SK-N-DZ (cell line): ENCODE measurements around the gene PDZK1.
"Not testable (repeated sequence)": the region's sequence is repeated elsewhere in the genome, so short reads cannot be mapped to it uniquely, and the experiment has no call there.

ENCODE experiments used
- DNase-seq: peaks from one replicate; pipeline ENCODE4 v3.0.0-alpha.2; 2015; ENCODE audit warnings: low spot score

Gene PDZK1

GRCh38 chr1:145710291-145711027 lies 3.3 kb upstream of the PDZK1 start:
- no peak for DNase-seq

DNA sequence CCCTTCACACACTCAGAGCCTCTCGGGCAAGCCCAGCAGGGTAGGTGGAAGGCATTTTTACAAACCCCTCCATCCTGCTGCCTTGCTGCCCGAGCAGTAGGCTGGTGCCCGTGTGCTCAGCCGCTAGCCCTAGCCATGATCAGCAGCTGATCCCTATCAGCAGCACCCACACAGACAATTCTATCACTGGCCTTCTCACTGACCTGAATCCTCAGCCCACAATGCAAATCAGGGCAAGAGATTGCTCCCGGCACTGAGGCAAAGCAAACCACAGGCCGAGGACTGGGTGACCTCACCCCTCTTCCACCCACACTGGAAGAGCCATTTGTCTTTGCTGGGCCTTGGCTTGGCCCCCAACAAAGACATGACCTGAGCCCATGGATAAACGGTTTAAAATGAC lies 895 bp upstream of the PDZK1 start:
- DNase-seq, result peak; percentile 57

DNA sequence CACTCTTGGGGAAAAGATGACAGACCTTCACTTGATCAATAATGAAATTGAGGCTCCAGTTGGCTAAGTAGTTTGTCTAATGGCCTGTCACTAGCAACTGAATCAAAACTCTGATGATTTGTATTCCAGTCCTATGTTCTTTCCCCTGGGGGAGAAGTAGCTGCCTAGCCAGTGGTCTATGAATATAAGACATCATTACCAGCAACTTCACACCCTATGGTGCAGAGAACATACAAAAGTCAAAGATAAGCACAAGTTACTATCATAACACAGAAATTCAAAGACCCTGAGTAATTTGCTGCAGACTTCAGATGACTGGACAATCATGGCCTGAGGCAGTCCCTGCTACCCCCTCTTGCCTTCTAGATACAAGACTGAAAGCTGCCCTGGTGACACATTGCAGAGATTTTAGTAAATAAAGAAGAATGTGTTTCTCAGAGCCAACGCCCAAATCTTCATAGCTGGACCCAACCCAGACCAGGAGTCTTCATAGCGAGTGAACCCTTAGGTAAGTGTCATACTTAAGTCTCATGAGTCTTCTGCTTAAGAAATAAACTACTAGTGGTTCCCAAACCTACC lies 993 bp downstream of the PDZK1 start:
- DNase-seq, result no peak

GRCh38 chr1:145705622-145706021 lies 1.5 kb downstream of the PDZK1 start:
- DNase-seq, result no peak

GRCh38 chr1:145702826-145703225 lies 4.3 kb downstream of the PDZK1 start:
- no peak for DNase-seq

DNA sequence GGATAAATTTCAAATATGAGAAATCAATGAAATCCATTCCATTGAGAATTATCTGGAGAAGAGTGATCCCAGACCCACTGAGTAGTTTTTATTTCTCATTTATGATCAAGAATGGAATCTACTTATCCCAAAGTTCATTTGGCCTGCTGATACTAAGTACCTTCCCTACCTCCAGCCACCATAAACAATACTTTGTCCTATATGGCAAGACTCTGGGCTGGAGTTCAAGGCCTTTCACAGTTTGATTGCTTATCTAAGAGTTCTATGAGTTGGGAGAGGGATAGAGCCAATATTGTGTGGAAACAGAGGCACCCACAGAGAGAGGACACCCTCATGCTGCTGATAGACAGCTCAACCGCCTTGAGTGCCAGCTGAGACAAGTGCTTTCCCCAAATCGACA lies 5.1 kb downstream of the PDZK1 start:
- DNase-seq, result no peak

DNA sequence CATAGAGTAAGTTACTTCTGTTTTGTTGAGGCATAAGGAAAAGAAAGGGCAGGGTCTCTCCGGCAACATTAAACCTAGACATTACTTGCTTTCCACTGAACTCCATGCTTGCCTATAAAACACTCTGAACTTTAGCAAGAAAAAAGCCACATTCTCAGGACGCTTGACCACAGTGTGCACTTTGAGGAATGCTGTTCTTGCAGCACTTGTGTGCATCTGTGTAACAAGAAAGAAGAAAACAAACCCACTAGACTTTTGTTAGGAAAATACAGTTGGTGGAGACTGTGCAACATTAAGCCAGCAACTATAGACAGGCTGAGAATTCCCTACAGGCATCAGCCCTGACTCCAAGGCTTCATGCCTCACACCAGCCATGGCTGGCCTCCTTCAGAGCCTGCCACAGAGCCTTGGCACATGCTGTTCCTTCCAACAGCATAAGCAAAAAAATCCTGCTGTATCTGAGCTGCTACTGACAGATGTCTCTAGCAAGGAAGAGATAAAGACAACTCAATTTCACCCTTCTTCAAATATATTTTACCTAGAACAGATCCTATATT lies 5.8 kb downstream of the PDZK1 start:
- no peak for DNase-seq

DNA sequence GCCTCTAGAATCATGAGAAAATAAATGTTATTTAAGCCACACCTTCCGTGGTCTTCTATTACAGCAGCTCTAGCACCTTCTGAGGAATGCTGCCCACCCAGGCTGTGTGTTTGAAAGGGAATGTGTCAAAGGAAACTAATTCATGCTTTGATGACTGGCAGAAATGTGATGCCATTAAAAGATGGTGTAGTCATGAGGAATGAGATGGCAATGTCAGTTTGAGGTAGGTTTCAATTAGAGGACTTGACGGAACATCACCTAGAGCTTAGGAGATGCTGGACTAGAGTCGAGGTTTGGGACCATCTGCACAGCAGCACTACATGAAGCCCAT lies 10.6 kb downstream of the PDZK1 start:
- DNase-seq, result no peak

DNA sequence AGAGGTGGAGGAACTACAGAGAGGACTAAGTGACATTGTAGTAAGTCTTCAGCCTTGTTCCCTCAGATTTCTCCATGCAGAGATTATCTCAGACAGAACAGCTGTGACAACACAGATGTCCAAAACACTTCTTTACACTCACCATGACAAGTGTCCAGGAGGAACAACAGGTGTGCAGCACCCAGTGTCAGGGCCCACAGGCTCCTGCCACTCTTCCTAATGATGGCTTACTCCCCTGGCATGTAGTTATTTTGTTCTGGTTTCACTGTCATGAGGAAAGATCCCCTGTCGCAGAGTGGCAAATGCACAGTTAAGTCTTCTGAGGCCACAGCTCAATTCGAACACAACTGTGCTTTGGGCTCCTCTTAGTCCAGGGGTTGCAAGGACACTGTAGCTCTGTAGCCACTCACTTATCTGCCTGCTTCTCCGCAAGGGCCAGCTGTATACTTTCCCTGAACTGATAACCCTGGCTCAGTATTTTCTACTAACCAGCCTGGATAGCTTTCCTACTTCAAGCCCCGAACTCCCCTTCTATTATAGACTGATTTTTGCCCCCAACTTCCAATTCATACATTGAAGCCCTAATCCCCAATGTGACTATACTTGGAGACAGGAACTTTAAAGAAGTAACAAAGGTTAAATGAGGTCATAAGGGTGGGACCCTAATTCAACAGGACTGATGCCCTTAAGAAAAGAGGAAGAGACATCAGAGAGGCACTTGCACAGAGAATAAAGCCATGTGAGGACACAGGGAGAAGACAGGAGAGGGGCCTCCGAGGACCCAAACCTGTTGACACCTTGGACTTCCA lies 11.1 kb downstream of the PDZK1 start:
- DNase-seq, result no peak

GRCh38 chr1:145692785-145693443 lies 14.3 kb downstream of the PDZK1 start:
- no peak for DNase-seq

DNA sequence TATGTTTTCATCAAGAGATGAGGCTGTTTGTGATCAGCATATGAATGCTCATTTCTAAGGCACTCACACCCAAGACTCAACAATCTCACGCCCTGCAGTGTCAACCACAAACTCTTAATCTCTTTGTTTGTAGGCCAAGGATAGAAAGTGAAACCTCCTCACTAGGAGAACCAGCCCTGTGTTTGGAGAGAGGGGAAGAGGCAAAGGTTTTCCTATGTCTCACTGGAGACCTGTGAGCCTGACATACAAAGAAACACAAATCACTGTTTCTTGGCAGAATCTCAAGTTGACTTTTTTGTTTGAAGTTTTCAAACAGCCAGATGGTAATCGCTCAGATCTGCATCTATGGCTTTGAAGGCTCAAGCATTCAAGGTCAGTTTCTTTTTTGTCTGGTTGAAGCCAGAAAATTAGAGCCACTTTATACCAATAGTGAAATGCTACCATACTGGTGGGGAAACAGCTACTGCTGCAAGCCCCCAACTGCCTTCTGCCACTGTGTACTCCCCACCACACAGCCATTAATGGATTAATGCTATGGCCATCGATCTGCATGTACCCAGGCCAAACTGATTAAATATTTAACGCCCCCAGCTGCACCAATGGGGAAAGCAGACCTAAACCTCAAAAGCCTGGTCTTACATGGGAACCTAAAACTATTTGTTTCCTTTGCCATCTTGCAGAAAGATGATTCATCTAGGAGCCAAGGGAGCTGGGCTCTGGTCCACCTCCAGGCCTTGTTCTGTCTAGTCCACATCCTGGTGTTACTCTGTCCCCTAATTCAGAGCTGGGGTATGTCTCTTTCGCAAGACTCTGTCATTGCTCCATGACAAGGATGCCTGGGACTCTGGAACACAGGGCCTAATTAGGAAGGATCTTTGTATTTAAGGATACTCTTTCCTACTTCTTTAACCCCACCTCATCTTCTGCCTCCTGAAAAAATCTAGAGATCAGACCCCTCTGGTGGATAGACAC lies 16.3 kb downstream of the PDZK1 start:
- DNase-seq, result no peak

DNA sequence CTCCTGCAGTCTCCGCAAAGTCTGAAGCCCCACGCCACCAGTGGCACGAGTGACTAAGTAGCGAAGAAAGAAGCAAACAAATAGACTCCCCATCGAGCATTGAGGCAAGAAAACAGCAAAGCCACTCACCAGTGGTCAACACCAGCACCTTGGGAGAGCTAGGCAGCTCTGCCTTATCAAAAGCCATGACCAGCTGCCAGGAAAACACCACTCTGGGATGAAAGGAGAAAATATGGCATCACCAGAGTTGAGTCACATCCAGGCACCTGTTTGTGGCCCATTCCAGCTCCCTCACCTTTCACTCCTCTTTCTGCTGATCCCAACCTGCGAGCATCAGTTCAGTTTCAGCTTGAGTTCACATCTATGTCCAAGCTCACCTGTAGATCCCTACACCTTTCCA lies 17.2 kb downstream of the PDZK1 start:
- no peak for DNase-seq

- DNase-seq, result no peak
These were observed 18.2 kb downstream of the PDZK1 start for GRCh38 chr1:145688924-145689323.

DNA sequence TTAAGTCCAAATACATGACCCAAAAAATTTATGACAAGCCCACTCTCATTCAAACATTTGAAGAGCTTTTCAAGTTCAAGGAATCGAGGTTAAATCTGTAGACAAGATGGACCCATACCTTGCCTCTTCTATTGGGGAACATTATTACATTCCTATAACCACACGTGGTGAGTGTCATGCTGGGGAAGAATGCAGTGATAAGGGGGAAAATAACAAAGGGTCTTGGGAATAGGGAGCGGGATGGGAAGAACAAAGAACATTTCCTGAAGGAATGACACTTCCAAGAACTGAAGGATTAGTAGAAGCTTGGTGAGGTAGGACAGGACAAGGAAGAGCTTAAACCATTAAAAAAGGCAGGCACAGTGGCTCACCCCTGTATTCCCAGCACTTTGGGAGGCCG lies 18.8 kb downstream of the PDZK1 start:
- DNase-seq, result no peak

- not testable (repeated sequence) for DNase-seq
These were observed 21.1 kb downstream of the PDZK1 start for GRCh38 chr1:145686078-145686477.

DNA sequence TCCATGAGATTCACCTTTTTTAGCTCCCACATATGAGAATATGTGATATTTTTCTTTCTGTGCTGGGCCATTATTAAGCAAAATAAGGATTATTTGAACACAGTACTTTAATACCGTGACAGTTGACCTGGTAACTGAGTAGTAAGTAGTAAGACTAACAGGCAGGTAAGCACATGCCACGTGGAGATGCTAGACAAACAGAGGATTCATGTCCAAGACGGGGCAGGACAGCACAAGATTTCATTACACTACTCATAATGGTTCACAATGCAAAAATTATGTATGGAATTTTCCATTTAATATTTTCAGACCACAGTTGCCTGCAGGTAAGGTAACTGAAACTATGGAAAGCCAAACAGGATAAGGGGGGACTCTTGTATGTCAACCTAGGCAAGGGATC lies 22.3 kb downstream of the PDZK1 start:
- not testable (repeated sequence) for DNase-seq

GRCh38 chr1:145673217-145673616 lies 34.0 kb downstream of the PDZK1 start:
- DNase-seq, result not testable (repeated sequence)

- DNase-seq, result not testable (repeated sequence)
These were observed 36.0 kb downstream of the PDZK1 start for GRCh38 chr1:145670995-145671745.

- DNase-seq, result not testable (repeated sequence)
These were observed 42.2 kb downstream of the PDZK1 start for GRCh38 chr1:145665015-145665414.

- DNase-seq, result not testable (repeated sequence)
These were observed 44.7 kb downstream of the PDZK1 start for GRCh38 chr1:145662502-145662901.
